Stimulated activated CD4-positive, alpha-beta T cell treated with anti-CD3 and anti-CD28 coated beads, Interleukin-4, amount 100 ng/mL, for 24 hours (primary cell): Measurements from ENCODE around the gene KDM4F.
A peak's percentile ranks its signal among the peaks of the same experiment; 100 is the strongest.

Experiments used
- DNase-seq: peaks from one replicate; pipeline ENCODE4 v3.0.0-alpha.2; 2020

The KDM4F gene

GRCh38 chr11:95066716-95067038, 17.5 kb downstream of the KDM4F start, which contains the start of gene SRSF8:
SRSF8 (plus strand) TSS chr11:95066919; CDS start chr11:95067227, 308 bp downstream.
- no peak for DNase-seq

- peak; percentile 79 for DNase-seq
These were observed 18.0 kb downstream of the KDM4F start for GRCh38 chr11:95067039-95067840.

- no peak for DNase-seq
These were observed 18.6 kb downstream of the KDM4F start for GRCh38 chr11:95067841-95068219.

GRCh38 chr11:95068549-95068948, 19.3 kb downstream of the KDM4F start:
- peak; percentile 75 for DNase-seq

- DNase-seq = no peak
These were observed 21.2 kb downstream of the KDM4F start for GRCh38 chr11:95070471-95070870.

- no peak for DNase-seq
These were observed 23.7 kb downstream of the KDM4F start for GRCh38 chr11:95072948-95073347.

- no peak for DNase-seq
These were observed 25.8 kb downstream of the KDM4F start for GRCh38 chr11:95074792-95075563.

- no peak for DNase-seq
These were observed 27.2 kb downstream of the KDM4F start for GRCh38 chr11:95076416-95076815.

- DNase-seq = no peak
These were observed 27.8 kb downstream of the KDM4F start for GRCh38 chr11:95076981-95077380.

- no peak for DNase-seq
These were observed 29.3 kb downstream of the KDM4F start for GRCh38 chr11:95078526-95078925.

GRCh38 chr11:95081010-95081409, 31.8 kb downstream of the KDM4F start:
- no peak for DNase-seq

- DNase-seq = no peak
These were observed 32.2 kb downstream of the KDM4F start for GRCh38 chr11:95081412-95081811.

GRCh38 chr11:95082576-95083001, 33.4 kb downstream of the KDM4F start:
- DNase-seq = no peak

GRCh38 chr11:95084509-95084908, 35.3 kb downstream of the KDM4F start:
- DNase-seq = peak; percentile 78

- DNase-seq = no peak
These were observed 36.0 kb downstream of the KDM4F start for GRCh38 chr11:95085117-95085816.

- no peak for DNase-seq
These were observed 36.9 kb downstream of the KDM4F start for GRCh38 chr11:95086151-95086550.

- DNase-seq = no peak
These were observed 37.8 kb downstream of the KDM4F start for GRCh38 chr11:95086836-95087570.

GRCh38 chr11:95088946-95089619, 39.9 kb downstream of the KDM4F start:
- no peak for DNase-seq

GRCh38 chr11:95089620-95090542, 40.7 kb downstream of the KDM4F start, which contains the start of gene ENDOD1:
ENDOD1 (plus strand) TSS chr11:95089846; CDS start chr11:95089928, 82 bp downstream.
- peak; percentile 82 for DNase-seq

GRCh38 chr11:95091663-95092180, 42.5 kb downstream of the KDM4F start:
- DNase-seq = no peak
